Embryonic facial prominence (tissue), 1 donor: ENCODE data around the gene PXDN.
"Not testable (repeated sequence)": the region's sequence is repeated elsewhere in the genome, so short reads cannot be mapped to it uniquely, and the experiment has no call there.

Source experiments
- DNase-seq: peaks from one replicate; pipeline ENCODE4 v3.0.0-alpha.2; 2016; ENCODE audit errors: extremely low spot score

Gene PXDN

GRCh38 chr2:1744446-1745170 lies at the start of gene PXDN:
PXDN (minus strand) TSS chr2:1744515; CDS start chr2:1744455, 60 bp downstream.
- DNase-seq: no peak

DNA sequence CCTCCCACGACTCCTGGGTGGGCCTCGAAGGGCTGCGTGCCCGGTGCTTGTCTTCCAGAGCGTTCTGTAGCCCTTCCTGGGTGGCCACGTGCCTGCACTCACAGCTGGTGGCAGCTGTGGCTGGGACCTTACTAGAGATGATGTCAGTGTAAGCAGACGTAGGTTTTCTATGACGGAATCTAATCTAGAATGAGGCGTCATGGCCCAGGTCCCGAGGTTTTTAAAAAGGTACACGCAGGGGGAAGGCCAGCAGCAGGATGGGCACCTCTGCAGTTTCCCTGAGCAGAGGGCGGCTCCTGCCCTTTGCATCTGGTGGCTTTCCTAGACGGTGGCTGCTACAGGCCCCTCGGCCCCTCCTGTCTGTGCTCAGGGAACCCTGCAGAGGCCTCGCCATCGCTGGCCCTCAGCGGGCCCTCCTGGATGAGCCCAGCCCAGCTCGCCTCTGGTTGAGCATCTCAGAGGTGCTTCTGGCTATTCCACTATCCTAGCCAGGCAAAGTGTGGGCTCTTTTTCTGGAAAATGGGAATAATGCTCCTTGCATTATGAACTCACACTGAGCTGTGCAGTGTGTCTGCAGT lies 49.6 kb upstream of the PXDN start:
- no peak for DNase-seq

- no peak for DNase-seq
Observed at GRCh38 chr2:1793001-1793867, 48.9 kb upstream of the PXDN start.

GRCh38 chr2:1791685-1792435 lies 47.5 kb upstream of the PXDN start:
- DNase-seq: peak; percentile 29

DNA sequence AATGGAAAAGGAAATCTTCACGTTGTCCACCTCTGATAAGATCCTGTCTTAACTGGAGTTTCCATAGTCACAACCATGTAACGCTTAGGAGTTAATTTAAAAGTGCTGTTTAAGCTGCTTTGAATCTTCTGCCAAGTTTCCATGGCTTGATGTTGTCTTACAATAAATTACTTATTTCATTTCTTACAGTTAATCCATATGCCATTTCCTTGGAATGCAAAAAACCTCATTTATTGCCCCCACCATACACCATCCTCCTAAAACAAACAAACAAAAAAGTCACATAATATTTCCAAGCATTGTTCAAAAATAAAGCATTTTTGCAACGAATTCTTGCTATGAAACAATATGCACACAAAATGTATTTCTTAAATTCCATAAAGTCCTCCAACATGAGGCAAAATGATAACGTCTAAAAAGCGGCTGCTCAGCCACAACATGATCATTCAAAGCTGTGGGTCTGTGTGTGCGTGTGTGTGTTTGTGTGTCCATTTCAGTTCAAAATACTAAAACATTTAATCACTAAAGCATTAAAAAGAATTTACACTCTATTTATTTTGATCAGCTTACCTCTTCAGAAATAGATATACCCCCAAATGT lies 46.8 kb upstream of the PXDN start:
- DNase-seq: no peak

GRCh38 chr2:1790473-1790872 lies 46.2 kb upstream of the PXDN start:
- DNase-seq: no peak

GRCh38 chr2:1789610-1790009 lies 45.3 kb upstream of the PXDN start:
- no peak for DNase-seq

DNA sequence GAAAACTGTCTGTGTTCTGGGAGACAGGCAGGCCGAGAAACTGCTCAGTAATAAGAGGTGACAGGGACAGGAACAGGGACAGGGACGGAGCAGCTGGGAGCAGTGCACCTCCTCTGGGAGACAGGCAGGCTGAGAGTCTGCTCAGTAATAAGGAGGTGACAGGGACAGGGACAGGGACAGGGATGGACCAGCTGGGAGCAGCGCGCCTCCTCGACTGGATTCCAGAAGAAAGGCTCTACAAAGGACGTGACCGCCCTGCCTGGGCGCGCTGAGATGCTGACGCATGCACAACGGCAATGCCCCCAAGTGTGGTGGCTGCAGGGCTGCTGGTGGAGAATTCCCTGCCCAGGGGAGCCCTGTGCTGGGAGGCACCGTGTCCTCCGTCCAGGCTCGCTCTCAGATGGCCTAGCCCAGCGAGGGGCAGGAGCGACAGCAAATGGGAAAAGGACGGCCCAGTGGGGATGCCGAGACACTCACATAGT lies 44.2 kb upstream of the PXDN start:
- no peak for DNase-seq

DNA sequence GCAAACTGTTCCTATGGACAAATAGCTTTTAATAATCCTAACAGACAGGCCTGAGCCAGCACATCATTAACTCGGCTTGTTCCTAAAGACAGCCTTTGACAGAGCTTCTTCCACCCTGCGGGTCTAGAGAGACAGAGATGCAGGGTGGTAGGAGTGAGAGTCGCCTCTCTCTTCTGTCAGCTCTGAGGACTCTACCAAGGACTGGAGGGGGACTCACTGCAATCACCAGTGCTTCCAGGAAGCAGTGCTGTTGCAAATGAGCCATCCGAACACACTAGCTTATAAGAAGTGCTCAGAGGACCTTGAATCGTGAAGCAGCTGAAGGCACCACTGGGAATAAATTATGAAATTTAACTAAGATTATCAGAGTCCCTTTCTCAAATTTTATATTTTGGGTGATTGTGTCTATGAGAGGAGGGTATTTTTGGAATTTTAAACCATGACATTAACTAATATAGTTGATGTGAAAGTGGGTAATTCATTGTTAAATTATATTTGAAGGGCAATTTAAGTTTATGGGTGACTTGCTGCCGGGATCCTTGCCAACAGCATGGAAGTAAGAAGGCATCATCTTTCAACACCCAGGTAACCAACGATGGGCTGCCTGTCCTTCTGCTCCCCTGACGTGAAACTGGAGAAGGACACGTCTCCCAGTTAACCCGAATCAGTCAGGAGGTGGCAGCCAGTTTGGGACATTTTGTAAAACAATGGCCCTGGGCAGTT lies 43.6 kb upstream of the PXDN start:
- DNase-seq: no peak

DNA sequence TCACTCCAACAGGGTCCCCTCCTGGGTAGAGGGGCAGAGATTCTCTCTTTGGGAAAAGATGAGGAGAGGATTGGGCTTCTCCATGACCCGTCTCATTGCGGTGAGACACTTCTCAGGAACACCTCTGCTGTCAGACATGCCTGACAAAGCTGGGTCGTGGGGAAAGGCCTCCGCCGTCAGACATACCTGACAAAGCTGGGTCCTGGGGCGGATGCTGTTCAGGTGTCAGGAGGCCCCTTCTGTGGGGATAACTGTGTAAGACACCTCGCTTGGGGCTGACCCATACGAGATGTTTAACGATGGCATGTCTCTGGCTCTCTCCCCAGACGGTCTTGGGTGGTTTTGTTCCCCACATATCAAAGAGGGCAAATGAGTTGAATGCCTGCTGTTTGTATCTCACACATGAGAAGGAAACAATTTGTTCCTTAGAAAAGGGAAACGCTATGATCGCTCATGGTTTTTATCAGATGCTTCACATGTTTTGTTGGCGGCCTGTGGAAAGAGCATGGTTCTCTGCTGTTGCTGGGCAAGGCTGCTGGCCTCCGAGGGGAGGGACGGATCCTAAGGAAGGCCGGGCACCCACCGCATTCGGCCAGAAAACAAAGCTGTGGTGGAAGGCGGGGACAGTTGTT lies 40.8 kb upstream of the PXDN start:
- DNase-seq: no peak

DNA sequence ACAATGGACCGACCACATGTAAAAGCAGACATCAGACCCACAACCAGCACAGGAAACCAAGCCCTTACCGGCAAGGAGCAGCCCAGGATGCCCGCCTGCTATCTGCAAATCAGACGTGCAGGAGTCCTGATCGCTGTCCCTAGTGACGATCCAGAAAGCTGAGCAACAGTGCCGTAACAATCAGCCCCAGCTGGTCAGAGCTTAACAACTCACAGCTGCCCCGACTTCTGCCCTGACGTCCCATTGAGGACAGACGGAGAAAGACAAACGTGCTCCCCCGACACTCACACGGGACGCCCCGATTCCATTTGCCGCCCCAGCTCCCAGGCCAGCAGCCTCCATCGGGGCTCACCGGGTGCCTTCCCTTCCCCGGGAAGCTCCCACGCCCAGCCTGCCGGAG lies 39.8 kb upstream of the PXDN start:
- no peak for DNase-seq

GRCh38 chr2:1782514-1782913 lies 38.2 kb upstream of the PXDN start:
- DNase-seq: no peak

DNA sequence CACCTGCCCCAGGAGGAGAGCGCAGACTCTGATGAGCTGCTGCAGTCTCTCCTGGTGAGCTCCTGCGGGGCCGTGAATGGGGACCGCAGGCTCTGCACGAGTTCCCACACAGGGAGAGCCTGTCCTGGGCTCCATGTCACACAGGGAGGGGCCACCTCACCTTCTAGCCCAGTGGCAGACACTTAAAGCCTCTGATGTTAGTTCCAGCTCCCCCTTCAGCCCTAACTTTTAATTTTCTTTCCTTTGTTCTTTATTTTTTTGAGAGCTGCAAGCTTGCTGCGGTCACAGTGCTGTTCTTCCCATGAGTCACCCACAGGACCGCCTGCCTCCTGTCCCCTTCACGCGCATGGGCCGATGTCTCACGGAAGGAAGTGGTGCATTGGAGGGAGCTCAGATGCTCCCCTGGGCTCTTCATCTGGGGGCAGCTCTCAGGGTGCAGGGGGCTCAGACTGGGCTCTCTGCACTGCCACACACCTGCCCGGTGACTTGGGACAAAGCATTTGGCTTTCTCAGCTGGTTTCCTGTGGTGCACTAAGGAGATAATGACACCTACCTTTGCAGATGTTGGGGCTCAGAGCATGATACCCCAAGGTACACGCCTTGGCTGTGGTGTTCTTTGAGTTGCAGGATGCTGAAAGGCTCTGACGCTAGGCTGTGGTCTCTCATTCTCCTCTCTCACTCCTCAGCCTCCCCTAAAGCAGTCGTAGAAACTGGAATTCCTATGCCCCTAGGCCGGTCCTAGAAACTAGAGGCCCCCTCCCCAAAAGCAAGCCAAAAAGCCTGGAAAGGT lies 37.2 kb upstream of the PXDN start:
- no peak for DNase-seq

- no peak for DNase-seq
Observed at GRCh38 chr2:1780693-1781092, 36.4 kb upstream of the PXDN start.

GRCh38 chr2:1780054-1780453 lies 35.7 kb upstream of the PXDN start:
- DNase-seq: not testable (repeated sequence)

DNA sequence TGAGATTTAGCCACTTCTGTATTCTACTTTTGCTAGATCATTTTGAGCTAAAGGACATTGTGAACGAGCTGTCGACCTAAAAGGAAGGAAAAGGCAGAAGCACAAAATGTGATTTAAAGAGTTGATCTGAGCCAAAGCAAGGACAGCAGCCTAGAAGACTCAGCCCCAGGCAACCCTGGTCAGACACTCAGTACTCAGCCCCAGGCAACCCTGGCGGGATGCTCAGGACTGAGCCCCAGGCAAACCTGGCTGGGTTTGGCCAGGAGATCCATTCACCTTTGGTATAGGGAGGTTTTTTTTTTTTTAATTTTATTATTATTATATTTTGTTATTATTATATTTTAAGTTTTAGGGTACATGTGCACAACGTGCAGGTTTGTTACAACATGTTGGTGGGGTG lies 34.3 kb upstream of the PXDN start:
- DNase-seq: no peak

- no peak for DNase-seq
Observed at GRCh38 chr2:1777781-1778180, 33.5 kb upstream of the PXDN start.

- no peak for DNase-seq
Observed at GRCh38 chr2:1777156-1777555, 32.8 kb upstream of the PXDN start.

- DNase-seq: no peak
Observed at GRCh38 chr2:1775511-1776035, 31.3 kb upstream of the PXDN start.
